Non-pigmented ciliary epithelial cell (primary cell): ENCODE measurements around the gene PLEKHA8.

Experiments
- DNase-seq: peaks from one replicate; pipeline ENCODE4 v3.0.0-alpha.2; 2010; ENCODE audit warnings: low read depth

The PLEKHA8 gene

DNA sequence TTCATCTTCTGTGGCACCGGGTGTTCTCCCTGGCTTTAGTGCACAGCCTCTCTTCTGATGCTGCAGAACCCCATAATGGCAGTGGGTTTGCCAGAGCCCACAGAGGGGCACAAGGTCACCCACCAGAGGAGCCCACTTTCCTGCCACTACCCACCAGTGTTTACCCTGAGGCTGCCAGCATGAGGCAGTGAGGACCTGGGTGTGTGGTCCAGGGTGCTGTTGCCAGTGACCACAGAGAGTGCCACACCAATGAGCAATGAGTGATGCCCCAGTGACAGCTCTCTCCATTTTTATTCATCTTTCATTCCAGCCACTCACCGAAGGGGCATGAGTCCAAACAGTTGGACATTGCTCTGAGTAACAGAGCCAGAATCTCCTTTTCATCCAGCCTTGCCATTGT lies 141.4 kb downstream of the PLEKHA8 start:
- no peak for DNase-seq

DNA sequence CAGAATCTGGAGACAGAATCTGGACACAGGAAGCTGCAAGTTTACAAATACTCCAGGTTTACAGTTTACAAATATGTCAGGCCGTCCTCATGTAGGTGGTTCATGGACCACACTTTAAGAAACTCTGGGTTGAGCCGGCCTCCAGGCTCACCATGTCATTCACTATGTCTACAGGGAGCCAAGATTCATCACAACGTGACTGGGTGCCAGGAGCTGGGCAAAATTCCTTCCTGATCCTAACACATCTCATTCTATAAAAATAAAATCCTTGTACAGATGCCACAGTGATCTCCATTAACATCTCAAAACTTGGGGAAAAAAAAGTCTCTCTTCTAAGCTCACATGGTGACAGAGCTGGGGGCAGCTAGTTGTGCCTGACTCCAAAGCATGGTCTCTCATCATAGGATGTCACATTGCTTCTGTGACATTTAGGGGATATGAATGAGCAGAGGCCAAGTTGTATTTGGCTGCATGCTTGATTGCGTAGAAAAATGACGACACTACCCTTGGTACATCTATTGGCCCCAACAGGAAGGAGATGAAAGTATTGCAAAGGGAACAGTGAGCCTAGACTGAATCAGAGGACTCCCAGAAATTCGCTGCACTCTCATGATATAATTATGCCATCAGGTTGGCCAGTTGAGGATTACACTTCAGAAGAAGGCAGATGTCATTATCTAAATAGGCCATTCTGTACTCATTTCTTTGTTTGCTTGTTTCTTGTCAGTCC lies 142.4 kb downstream of the PLEKHA8 start:
- no peak for DNase-seq

DNA sequence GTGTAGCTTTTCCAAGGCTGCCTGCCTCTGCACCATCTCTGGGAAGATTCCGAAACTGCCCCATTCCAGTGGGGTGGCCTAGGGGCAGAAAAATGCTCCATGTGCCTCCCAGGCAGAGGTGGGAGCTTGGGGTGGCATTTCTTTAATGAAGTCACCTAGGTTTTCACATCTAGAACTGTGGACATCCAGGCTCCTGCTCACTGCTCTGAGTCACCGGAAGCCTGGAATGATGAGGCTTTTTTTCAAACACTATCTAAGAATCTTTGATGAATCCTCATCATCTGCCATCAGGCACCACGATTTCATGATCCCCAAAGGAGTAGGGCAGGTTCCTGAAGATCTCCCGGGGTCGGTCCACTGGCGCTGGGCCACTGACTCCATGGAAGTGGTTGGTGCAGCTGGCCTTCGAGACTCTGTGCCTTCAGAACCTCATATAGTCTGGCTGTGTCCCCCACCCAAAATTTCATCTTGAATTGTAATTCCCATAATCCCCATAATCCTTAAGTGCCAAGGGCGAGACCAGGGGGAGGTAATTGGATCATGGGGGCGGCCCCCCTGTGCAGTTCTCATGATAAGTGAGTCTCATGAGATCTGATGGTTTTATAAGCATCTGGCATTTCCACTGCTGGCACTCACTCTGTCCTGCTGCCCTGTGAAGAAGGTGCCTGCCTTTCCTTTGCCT lies 143.7 kb downstream of the PLEKHA8 start:
- DNase-seq = no peak

DNA sequence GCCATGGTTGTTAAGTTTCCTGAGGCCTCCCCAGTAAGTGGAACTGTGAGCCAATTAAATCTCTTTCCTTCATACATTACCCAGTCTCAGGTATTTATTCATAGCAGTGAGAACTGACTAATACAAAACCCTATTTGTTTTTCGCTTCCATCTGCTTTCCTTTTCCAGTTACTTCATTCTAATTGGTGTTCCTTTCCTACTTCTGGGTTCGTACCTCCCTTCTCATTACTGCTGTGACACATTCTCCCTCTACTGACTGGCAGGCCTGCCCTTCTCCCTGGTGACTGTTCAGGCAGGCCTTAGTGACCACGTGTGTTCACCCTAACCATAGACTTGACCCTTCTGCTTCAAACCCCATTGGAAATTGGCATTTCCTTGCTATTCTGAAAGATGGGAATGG lies 144.2 kb downstream of the PLEKHA8 start:
- DNase-seq = no peak

DNA sequence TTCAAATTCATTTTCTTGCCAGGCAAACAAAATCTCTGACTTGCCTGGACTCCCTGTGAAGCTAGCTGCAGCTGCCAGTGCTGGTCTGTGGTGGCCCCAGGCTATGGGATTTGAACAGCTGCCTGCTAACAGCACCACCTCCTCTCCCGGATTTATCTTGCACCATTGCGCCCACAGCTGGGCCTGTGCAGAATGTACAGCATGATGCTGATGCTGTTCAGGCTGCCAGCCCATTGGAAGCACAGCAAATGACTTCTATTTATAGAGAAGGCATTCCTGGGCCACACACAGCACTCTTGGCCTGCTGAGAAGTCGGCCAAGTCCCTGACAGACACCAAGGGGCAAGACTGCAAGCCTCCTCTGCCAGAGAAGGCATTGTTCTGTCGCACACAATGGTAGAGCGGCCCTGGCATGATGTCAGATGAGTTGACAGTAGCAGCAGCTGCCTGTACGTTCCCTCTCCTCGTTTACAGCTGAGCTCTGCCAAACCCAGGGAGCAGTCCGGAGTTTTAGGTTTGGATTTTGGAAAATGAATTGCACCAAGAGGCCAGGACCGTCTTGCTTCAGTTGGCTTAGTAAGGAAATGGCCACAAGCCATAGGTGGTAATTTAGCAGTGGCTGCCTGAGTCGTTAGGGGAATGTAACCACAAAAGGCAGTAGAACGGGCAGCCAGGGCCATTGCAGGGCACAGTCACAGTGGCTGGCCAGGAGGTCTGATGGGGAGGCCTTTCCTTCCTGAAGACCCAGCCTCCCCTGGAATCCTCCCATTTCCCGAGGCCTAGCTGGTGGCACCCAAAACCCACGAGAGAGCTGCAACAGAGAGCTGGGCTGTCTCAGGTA lies 145.1 kb downstream of the PLEKHA8 start:
- peak; percentile 31 for DNase-seq

DNA sequence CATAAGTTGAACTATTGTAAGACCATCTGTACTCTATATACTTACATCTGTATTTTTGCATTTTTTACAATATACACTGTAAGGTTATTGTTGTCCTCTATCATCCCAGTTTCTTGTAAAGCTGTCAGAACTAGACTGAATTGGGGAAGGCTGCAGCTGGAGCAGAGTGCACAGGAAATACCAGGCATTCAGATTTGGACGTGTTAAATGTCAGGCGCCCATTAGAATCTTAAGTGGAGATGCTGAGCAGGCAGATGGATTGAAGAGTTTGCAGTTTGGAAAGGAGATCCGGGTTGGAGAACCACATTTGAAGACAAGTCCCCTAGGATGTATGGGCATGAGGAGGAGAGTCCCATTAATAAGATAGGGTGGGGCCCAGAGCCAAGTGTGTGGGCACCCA lies 147.0 kb downstream of the PLEKHA8 start:
- DNase-seq = no peak

DNA sequence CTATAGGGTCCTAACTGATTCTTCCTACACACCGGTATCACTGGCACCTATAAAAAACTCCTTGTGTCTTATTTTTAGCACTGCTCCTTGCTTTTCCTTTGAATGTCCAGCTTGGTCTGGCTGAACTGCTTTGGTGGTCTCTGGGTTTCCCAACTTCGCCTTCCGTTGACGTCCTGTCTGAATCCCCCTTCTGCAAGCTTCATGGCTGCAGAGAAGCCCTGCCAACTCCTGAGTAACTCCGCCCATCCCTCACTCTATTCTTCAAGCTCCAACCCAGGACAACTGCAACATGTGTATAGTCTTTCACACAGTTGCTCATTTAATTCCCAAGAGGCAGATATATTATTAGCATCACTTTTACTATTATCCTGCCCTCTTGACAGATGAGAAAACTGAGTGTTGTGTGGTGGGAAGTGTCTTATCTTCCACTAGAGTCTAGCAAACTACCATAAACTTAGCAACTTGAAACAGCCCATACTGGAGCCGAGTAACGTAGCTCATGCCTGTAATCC lies 147.5 kb downstream of the PLEKHA8 start:
- DNase-seq = no peak

DNA sequence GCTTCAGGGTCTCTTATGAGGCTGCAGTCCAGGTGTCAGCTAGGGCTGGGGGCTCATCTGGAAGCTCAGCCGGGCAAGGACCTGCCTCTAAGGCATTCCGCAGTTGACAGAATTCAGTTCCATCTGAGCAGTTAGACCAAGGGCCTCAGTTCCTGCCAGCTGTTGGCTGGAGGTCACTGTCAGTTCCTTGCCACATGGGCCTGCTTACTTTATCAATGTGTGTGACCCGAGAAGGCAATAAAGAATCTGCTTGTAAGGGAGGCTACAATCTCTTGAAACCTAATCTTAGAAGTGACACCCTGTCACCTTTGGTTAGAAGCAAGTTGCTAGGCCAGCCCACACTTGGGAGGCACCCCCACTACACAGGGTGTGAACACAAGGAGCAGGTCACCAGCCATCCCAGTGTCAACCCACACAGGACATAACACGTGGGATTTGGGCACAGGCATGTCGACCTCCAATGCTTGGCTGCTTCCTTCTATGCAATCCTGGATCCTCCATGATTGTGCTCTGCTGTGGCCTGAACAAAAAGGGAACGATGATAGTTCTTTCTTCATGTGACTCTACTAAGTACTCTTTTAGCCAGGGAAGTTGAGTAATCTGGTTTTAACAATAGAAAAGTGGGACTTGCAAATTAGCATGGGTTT lies 148.4 kb downstream of the PLEKHA8 start:
- DNase-seq = no peak

DNA sequence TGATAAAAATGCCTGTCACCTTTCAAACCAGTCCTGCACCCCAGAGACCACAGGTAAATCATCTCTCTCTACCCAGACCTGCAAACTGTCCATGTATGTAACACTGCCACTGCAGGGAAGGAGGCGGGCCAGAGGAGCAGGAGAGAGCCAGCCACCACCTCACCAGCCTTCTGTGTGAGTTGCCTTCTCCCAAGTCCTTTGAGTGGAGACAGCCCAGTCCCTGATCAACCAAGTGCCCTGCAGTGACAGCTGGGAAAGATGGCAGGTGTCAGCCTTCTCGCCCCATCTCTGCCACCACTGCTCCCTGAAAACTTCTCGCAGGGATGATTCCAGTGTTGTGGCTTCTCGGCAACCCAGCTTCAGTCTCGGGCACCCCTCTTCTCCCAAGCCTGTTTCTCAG lies 149.0 kb downstream of the PLEKHA8 start:
- DNase-seq = no peak

DNA sequence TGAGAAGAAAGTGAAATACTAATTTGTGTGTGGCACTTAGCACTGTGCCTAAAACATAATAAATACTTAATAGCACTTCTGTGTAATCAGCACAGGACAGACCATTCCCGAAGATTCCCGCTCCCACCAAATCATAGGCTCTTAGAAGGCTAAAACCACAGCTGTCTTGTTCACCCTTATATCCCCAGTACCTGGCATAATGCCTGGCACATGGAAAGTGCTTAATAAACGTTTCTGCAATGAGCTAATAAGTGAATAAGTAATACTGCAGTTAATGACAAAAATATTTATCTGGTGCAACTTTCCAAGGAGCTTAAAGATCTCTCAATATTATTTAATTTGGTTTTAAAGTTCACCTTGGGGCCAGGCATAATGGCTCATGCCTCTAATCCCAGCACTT lies 149.8 kb downstream of the PLEKHA8 start:
- DNase-seq = no peak

DNA sequence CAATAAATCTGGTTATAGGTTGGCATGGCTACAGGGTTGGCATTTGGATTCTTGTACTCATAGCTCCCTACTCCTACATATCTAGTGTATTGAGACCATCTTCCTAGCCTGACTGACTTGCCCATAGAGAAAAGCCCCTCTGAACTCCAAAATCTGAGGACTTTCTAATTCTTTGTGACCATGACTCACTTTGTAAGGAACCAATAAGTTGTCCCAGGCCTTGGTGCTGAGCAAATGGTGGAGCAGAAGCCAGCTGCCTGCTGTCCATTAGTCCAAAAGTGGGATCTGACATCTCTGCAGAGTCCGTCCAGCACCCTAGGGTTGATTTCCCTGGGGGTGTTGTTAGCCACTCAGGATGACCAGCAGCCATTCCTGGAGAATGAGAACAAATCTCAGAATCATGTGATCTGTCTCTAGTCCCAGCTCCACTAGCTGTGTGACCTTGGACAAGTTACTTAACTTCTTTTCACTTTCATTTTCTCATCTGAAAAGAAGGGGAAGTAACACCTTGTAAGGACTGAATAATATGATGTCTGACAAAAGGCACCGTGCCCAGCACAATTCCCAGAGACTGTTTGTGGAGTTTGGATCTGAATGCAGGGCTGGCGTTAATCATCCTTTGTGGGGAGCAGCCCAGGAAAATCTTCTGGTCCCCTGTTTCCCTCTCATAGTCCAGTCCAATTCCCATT lies 150.7 kb downstream of the PLEKHA8 start:
- no peak for DNase-seq
